Middle frontal gyrus (tissue), 1 donor: ENCODE data around the gene LDB3.

Source experiments
- DNase-seq: peaks from one replicate; pipeline ENCODE4 v3.0.0-alpha.2; 2015; ENCODE audit warnings: low spot score; ENCODE audit errors: extremely low spot score

LDB3 gene

DNA sequence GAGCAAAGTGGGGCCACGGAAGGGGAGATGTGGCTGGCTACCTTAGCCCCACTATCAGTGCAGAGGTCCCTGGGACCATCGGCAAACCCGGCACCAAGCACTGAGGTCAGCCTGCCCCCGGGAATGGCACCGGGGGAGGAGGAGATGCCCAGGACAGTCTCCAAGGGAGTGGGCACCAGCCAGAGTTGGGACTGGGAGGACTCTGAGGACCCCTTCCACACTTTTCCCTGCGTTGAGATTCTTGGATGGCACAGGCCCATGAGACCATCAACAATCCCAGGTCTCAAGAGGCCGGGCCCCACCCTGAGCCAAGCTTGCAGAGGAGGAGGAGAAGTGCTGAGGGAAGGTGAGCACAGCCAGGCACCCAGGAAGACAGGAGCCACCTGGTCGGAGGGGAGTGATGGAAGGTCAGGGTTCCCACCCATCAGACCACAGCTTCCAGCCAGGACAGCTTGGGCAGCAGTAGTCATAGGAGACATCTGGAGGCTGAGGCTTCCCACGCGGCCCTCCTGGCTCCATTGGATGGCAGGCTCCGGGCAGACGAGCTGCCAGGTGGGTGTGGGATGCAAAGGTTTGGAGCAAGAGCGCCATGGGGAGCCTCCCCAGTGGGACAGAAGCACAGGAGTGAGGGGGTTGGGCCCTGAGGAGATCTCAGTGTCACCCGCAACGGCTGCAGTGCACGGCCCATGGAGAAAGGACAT is 16.5 kb upstream of the LDB3 start:
- DNase-seq: no peak

DNA sequence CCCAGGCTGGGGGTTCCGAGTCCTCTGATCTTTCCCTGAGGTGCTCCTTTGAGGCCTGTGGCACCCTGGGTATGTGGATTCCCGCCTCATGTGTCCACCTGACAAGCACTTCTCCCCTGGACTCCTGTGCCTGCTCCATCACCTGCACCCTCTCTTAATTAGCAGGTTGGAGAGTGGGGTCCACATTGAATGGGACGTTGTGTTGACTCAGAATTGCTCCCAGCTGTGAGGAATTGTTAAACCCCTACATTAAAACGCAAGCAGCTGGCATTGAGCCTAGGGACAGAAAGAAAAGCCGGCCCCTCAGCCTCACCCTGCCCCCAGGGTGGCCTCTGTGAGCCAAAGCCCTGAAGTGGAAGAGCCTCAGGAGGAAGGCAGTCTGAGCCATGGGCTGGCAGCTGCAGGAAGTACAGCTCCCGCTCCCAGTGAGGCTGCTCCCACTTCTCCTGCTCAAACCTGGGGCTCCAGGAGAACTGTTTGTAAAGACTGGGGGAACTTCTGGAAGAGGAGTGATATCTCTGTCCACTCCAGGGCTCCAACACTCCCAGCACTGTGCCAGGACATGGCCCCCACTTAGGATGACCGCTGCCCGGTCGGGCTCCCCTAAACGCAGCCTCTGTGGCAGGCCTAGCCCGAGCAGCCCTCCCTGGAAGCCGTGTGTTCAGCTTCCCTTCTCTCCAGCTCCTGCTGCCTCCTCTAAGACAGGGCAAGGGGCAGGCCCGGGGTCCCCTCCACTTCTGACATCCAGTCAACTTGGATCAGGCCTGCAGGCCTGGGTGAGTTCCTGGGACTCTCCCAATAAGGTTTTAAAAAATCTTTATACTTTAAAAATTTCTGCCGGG is 15.7 kb upstream of the LDB3 start:
- no peak for DNase-seq

DNA sequence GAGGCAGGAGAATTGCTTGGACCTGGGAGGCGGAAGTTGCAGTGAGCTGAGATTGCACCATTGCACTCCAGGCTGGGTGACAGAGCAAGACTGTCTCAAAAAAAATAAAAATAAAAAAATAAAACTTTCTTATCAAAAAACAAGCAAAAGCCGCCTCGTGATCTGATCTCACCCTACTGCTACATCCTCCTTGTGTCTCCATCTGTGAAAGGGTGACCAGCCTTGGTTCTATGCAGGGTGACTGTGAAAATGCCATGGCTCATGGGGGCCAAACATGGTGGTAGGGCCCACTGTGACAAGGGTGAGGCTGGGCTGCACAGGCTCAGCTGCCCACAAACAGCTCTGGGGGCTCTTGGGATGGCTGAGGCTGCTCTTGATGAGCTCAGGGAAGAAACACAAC is 14.9 kb upstream of the LDB3 start:
- no peak for DNase-seq

DNA sequence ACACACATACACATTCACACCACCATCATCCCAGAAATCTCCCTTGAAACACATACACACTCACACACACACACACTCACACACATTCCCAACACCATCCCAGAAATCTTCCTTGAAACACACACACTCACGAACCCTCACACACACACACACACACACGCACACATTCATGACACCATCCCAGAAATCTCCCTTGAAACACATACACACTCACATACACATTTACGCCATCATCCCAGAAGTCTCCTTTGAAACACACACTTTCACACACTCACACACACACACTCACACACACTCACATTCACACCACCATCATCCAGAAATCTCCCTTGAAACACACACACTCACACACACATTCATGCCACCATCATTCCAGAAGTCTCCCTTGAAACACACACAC is 14.3 kb upstream of the LDB3 start:
- no peak for DNase-seq

DNA sequence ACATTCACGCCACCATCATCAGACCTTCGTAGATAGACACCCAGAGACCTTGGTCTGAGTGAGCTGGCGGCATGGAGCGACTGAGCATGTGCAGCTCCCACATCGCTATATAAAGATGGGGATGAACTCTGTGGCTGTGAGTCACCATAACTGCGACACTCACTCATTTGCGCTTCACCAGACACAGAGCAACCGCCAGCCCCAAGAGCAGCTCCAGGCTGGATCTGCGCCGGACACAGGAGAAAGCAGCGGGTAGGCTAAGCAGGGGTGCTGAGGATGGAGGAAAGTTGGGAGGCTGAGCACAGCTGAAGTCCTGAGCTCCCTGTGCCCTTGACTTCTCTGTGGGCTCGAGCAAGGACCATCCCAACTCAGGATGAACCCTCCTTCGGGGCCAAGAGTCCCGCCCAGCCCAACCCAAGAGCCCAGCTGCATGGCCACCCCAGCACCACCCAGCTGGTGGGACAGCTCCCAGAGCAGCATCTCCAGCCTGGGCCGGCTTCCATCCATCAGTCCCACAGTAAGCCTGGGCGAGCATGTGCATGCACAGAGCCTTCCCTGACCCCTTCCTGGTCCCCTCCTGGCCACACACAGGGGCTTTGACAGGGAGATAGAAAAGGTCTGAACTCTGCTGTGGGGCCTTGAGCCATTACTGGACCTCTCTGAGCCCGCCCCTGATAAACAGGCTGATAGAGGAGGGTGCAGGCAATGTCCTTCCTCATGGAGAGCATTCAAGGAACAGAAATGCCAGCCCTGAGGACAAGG is 13.7 kb upstream of the LDB3 start, which contains the start of gene OPN4:
Gene OPN4, plus strand, starts transcription at position 137 of the 762 bp plus-strand sequence. Its CDS starts 237 bp downstream, at position 374.
- DNase-seq: no peak

DNA sequence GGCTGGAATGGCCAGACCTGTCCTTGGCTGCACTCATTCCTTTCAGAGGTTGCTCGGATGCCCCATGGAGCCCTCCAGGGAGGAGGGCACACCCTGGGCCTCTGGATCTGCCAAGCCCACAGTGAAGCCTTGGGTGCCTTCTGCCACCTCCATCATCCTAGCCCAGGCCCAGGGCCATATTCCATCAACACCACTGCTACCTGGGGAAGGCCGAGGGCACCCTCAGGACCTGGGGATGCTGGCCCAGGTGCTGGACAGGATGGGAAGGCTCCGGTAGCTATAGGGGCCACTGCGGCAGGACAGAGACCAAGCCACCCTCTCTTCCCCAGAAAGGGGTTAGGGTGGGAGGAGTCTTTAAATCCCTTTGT is 13.2 kb upstream of the LDB3 start:
- no peak for DNase-seq

DNA sequence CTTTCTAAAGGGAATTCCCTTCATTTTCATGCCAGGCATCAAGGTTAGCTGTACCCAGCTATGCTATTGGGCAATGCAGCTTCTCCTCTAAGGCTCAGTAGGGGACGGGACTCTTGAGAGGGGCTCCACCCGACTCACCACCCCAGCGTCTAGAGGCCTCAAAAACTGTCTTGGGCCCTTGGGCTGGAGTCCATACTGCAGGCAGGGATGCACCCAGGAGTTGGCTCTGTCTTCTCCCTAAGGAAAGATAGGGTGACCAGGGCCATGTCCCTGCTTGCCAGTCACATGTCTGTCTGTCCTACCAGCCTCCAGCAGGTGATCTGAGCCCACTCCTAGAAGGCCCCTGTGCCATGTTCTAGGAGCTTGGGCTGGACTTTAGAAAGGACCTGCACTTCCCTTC is 12.7 kb upstream of the LDB3 start:
- DNase-seq: no peak

DNA sequence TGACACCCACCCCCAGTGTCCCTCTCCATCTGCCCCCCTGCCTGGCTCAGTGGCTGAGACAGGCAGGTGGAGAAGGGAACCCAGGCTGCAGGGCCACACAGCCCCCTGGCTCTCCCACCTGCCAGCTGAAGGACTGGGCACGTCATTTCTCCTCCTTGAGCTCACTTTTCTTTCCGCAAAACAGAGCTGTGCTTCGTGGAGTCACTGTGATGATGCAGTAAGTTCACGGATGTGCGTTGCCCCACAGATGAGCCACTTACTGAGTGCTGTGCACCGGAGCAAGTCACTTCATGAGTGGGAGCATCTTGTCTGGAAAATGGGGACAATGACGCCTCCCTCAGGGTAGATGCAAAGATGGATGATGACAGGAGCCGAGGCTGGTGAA is 11.3 kb upstream of the LDB3 start:
- no peak for DNase-seq

DNA sequence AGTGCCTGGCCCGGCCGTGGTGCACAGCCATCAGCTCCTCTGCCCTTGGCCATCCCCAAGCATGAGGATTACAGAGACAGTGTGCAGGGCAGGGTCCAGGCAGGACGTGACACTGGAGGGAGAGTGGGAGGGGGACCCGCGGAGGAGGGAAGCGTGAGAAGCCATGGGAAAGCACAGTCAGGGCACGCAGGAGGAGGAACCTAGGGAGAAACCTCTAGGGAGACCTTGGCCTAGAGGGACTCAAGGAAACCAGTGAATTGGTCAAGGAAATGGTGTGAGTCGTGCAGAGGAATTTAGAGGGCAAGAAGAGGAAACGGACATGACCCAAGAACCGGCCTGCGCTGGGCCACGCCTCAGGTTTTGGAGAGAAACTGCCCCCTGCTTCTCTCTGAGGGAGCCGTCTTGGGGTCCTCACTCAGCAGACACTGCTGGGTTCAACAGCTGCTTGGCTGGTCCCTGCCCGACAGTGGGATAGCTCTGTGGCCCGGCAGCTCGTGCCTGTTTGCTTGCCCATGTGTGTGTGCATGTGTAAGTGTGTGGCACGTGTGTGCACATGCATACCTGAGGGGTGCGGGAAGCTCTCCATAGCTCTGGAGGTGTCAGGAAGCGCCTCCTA is 10.8 kb upstream of the LDB3 start:
- DNase-seq: no peak

DNA sequence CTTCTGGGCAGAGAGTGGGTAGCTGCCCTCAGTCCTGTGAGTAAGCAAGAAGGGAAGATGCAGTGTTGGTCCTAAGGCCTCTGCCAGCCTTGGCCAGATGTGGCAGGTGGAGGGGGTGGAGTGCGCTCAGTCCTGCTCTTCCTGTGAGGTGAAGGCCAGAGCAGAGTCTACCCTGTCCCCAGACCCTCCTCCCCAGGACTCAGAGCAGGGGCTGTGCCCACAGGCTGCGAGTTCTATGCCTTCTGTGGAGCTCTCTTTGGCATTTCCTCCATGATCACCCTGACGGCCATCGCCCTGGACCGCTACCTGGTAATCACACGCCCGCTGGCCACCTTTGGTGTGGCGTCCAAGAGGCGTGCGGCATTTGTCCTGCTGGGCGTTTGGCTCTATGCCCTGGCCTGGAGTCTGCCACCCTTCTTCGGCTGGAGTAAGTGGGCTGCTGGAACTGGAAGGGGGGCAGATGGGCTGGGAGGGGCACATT is 10.0 kb upstream of the LDB3 start:
- DNase-seq: no peak

DNA sequence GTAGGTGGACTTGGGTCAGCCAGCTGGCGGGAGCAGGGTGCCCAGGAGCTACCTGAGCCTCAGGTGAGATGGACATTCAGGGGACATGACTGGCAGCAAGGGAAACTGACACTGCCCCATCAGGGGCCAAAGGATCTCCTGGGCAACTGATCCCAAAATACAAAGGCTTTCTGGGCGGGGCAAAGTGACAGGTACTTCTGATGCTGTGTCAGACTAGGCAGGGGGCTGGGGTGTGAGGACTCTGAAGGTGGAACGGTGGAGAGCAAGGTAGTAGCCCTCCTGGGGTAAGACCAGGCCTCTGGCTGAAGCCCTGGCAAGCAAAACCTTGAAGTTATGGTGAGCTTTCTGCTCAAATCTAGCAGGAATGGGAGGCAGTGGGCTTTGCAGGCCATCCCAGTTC is 9.6 kb upstream of the LDB3 start:
- DNase-seq: no peak

DNA sequence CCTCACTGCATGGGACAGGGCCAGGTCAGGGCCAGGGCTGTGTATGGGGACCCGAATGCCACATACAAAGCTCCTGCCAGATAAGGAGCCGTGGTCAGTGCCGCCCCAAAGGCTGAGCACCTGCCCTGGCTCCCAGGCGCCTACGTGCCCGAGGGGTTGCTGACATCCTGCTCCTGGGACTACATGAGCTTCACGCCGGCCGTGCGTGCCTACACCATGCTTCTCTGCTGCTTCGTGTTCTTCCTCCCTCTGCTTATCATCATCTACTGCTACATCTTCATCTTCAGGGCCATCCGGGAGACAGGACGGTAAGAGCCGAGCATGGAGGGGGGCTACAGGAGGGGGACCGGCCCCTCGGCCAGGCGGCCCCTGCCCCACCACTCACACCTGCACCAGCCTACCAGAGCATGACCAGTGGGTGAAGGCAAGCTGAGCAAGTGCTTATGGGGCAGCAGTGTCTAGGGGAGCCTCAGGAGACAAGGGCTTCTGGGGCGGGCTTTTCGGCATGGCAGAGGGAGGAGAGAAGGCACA is 9.1 kb upstream of the LDB3 start:
- no peak for DNase-seq

DNA sequence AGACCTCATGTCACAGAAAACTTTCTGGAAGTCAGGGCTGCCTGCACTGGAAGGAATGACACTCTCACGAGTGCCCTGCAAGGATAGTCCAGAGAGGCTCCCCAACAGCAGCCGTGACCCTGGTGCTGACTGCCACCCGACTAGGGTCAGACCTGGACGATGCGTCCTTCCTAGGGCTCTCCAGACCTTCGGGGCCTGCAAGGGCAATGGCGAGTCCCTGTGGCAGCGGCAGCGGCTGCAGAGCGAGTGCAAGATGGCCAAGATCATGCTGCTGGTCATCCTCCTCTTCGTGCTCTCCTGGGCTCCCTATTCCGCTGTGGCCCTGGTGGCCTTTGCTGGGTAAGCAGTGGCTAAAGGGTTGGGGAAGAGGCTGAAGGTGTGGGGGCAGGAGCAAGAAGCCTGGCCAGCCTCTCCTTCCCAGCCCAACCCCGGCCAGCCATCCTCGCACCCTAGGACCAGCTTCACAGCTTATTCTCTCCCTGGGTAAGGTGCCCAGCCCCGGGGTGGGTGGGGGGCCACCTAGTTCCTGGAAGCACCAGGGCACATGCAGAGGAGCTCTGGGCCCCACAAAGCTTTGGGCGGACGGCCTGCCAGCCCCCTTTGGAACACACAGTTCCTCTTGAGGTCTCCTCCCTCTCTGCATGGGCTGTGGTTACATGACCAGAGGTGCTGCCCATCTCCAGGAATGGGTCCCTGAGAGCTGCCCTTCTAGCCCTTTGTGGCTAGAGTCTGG is 8.4 kb upstream of the LDB3 start:
- no peak for DNase-seq

DNA sequence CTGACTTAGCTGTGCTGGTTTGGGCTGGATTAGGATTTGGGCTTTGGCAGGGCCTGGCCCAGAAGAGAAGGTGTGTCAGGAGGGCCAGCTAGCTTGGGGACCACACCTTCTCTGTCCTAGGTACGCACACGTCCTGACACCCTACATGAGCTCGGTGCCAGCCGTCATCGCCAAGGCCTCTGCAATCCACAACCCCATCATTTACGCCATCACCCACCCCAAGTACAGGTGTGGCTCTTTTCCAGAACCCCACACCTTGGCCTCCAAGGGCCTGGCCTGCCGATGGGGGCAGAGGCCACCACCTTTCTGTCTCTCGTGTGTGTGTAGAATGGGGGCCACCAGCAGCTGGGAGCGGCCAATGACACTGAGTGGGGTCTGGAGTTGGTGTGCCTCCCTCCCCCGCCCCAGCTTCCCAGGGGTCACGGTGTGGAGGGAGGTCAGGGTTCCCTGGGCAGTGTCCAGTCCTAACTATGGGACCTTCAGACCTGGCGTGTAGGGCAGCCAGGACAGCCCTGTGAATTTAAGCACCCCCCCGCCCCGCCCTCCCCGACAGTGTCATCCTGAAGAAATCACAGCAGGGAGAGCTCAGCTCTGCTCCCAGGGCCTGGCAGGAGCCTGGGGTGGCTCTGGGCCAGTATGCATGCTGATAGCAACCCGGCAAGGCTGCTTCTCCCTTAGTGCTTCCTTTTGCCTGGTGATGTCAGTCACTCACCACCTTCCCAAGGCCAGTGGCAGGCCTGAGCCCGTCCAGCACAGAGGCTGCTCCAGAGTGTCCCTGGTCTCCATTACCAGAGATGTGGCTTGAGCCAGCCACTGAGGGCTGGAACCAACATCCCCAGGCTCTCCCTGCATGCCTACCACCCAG is 6.9 kb upstream of the LDB3 start:
- DNase-seq: no peak

DNA sequence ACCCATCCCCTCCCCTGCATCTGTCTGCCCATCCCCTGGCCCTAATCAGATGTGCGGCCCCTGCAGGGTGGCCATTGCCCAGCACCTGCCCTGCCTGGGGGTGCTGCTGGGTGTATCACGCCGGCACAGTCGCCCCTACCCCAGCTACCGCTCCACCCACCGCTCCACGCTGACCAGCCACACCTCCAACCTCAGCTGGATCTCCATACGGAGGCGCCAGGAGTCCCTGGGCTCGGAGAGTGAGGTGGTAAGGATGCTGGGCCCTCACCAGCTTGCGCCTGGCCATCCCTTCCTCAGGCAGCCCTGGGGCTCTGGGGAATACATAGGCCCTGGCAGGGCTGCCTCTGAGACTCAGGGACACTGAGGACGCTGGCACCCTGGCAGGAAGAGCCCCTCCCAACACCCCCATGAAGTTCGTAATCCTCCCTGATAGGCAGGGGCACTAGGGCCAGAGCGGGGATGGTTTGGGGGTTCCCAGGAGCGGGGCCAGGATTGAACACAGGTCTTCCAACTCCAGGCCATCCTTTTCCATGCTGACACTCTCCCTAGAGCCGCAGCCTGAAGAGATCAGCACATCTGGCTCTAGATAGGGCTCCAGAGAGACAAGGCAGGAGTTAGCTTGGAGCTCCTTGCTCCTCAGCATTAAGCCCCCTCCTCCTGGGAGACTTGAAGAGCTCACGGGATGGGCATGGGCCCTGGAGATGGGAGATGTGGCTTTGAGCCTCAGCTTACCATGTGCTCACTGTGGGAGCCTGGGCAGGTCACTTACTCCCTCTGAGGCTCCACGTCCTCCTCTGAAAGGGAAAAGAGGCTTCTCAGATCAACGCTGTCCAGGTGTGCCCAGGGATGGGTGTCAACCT is 5.9 kb upstream of the LDB3 start:
- DNase-seq: no peak

DNA sequence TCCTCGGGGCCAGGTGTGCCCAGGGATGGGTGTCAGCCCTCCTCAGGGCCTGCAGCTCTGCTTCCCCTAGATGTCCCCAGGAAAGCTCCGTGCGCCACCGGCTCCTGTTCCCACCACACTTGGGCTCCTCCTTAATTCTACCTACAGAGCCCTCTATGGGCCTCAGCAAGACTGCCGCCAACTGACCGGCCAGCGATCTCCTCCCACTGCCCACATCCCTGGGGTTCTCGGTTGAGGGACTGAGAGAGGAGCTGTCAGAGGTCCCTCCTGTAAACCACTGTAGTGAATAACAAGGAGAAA is 5.3 kb upstream of the LDB3 start:
- DNase-seq: no peak

DNA sequence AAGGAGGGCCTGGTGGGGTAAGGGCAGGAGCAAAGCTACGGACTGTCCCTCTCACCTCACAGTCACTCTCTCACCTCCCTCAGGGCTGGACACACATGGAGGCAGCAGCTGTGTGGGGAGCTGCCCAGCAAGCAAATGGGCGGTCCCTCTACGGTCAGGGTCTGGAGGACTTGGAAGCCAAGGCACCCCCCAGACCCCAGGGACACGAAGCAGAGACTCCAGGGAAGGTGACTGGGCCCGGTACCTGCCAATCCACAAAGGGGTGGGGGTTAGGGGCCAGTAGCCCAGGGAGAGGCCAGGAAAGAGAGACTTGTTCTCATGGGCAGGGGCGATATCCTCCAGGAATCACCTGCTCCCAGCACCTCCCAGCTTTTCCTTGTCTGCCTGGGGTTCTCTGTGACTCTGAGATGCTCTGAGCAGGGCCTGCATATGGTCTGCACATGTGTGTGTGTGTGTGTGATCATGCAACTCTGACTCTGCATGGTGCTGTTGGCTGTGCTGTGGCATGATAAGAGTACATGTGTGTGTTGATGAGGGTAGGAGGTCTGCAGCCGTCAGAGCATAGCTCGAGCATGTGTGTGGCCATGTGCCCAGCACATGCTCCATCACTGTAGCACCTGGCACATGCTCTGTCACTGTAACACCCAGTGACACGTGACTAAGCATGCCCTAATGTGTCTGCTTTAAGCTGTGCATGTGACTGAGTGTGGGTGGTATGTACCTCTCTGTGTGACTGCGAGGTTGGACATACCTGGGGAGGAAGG is 4.6 kb upstream of the LDB3 start:
- DNase-seq: no peak
